Measurements from ENCODE around the gene COA6. TPM values are rescaled to one million over a fixed set of nuclear protein-coding genes. Genes with fewer than 3 reads are reported as not detected.

COA6 gene
- total RNA-seq, 1 donor from 2014 or later = 28.7 TPM

GRCh38 chr1:234381699-234382555, 8.7 kb downstream of the COA6 start:
- Mint-ChIP-seq H3K27ac (ENCODE audit: unreplicated experiment) (no peak overlapping the region), H3K9me3 (ENCODE audit: unreplicated experiment) (no peaks in the 10 kb centered on the region), H3K36me3 (ENCODE audit: unreplicated experiment) (peaks cover 51% of the 10 kb centered on the region), H3K27me3 (ENCODE audit: unreplicated experiment) (no peaks in the 10 kb centered on the region), H3K4me1 (ENCODE audit: unreplicated experiment) (no peaks in the 10 kb centered on the region), H3K4me3 (ENCODE audit: unreplicated experiment) (no peak overlapping the region)
- TF ChIP-seq, protein P1, sequence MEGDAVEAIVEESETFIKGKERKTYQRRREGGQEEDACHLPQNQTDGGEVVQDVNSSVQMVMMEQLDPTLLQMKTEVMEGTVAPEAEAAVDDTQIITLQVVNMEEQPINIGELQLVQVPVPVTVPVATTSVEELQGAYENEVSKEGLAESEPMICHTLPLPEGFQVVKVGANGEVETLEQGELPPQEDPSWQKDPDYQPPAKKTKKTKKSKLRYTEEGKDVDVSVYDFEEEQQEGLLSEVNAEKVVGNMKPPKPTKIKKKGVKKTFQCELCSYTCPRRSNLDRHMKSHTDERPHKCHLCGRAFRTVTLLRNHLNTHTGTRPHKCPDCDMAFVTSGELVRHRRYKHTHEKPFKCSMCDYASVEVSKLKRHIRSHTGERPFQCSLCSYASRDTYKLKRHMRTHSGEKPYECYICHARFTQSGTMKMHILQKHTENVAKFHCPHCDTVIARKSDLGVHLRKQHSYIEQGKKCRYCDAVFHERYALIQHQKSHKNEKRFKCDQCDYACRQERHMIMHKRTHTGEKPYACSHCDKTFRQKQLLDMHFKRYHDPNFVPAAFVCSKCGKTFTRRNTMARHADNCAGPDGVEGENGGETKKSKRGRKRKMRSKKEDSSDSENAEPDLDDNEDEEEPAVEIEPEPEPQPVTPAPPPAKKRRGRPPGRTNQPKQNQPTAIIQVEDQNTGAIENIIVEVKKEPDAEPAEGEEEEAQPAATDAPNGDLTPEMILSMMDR (IDR thresholded peaks at IDR 0.05) = no peak
- no peak for DNase-seq (ENCODE audit: extremely low spot score, unreplicated experiment)

DNA sequence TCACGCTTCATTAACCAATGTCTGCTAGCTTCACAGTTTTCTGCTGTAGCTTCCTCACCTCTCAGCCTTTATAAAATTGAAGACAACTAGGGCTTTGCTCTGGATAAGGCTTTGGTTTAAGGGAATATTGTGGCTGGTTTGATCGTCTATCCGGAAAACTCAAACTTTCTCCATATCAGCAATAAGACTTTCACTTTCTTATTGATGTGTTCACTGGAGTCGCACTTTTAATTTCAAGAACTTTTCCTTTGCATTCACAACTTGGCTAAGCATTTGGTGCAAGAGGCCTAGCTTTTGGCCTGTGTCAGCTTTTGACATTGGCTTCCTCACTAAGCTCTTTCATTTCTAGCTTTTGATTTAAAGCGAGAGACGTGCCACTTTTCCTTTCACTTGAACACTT, 12.9 kb downstream of the COA6 start:
- no peak for DNase-seq (ENCODE audit: extremely low spot score, unreplicated experiment)
- H3K27me3 Mint-ChIP-seq (ENCODE audit: unreplicated experiment) = no peaks in the 10 kb centered on the region

GRCh38 chr1:234388094-234388493, 14.8 kb downstream of the COA6 start:
- TF ChIP-seq, protein P1 (IDR thresholded peaks at IDR 0.05) = no peak
- H3K27ac Mint-ChIP-seq (ENCODE audit: unreplicated experiment) = no peak overlapping the region
- H3K9me3 Mint-ChIP-seq (ENCODE audit: unreplicated experiment) = no peaks in the 10 kb centered on the region
- H3K27me3 Mint-ChIP-seq (ENCODE audit: unreplicated experiment) = no peaks in the 10 kb centered on the region
- no peak overlapping the region for H3K4me3 Mint-ChIP-seq (ENCODE audit: unreplicated experiment)
- DNase-seq (ENCODE audit: extremely low spot score, unreplicated experiment) = no peak
- peaks cover 19% of the 10 kb centered on the region for H3K36me3 Mint-ChIP-seq (ENCODE audit: unreplicated experiment)
- no peaks in the 10 kb centered on the region for H3K4me1 Mint-ChIP-seq (ENCODE audit: unreplicated experiment)

More for the DNA sequence above, 12.9 kb downstream of the COA6 start:
- Mint-ChIP-seq H3K9me3 (ENCODE audit: unreplicated experiment) (no peaks in the 10 kb centered on the region), H3K4me3 (ENCODE audit: unreplicated experiment) (no peak overlapping the region), H3K27ac (ENCODE audit: unreplicated experiment) (no peak overlapping the region), H3K36me3 (ENCODE audit: unreplicated experiment) (peaks cover 26% of the 10 kb centered on the region), H3K4me1 (ENCODE audit: unreplicated experiment) (no peaks in the 10 kb centered on the region)
- TF ChIP-seq, protein P1 (IDR thresholded peaks at IDR 0.05) = no peak

- H3K4me3 Mint-ChIP-seq (ENCODE audit: unreplicated experiment) = no peak overlapping the region
- no peaks in the 10 kb centered on the region for H3K9me3 Mint-ChIP-seq (ENCODE audit: unreplicated experiment)
- no peak overlapping the region for H3K27ac Mint-ChIP-seq (ENCODE audit: unreplicated experiment)
- H3K36me3 Mint-ChIP-seq (ENCODE audit: unreplicated experiment) = no peaks in the 10 kb centered on the region
- TF ChIP-seq, protein P1 (IDR thresholded peaks at IDR 0.05) = no peak
- no peaks in the 10 kb centered on the region for H3K4me1 Mint-ChIP-seq (ENCODE audit: unreplicated experiment)
- no peaks in the 10 kb centered on the region for H3K27me3 Mint-ChIP-seq (ENCODE audit: unreplicated experiment)
- no peak for DNase-seq (ENCODE audit: extremely low spot score, unreplicated experiment)
Observed at GRCh38 chr1:234393190-234393589, 19.9 kb downstream of the COA6 start.

DNA sequence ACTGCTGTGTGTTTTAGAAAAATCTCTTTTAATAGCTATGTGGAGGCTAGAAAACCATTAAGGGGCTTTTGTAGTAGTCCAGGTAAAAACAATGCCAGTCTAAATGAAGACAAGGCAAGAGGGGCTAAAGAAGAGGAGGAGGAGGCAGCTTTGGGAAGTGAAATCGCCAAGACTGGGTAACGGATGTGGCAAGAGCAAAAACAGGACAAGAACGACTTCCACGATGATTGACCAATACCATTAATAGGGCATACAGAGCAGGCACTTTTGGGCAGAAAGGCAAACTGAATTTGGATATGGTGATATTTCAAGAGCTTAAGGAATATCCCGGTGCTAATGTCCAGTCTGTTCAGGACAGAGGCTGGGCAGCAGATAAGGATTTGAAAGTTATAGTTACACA, 22.0 kb downstream of the COA6 start:
- TF ChIP-seq, protein P1 (IDR thresholded peaks at IDR 0.05) = no peak
- H3K27ac Mint-ChIP-seq (ENCODE audit: unreplicated experiment) = no peak overlapping the region
- H3K4me1 Mint-ChIP-seq (ENCODE audit: unreplicated experiment) = no peaks in the 10 kb centered on the region
- H3K4me3 Mint-ChIP-seq (ENCODE audit: unreplicated experiment) = no peak overlapping the region
- no peak for DNase-seq (ENCODE audit: extremely low spot score, unreplicated experiment)
- H3K9me3 Mint-ChIP-seq (ENCODE audit: unreplicated experiment) = no peaks in the 10 kb centered on the region
- no peaks in the 10 kb centered on the region for H3K36me3 Mint-ChIP-seq (ENCODE audit: unreplicated experiment)
- H3K27me3 Mint-ChIP-seq (ENCODE audit: unreplicated experiment) = no peaks in the 10 kb centered on the region

Data from osteocyte (in vitro differentiated cells).